Measurements from ENCODE around the gene COX7A2L.

Gene COX7A2L

GRCh38 chr2:42345986-42346385, 15.0 kb downstream of the COX7A2L start:
- Histone ChIP-seq H3K79me2 (ENCODE audit: low read length) (peaks cover 60% of the 10 kb centered on the region), H3K4me3 (ENCODE audit: low read length) (no peak overlapping the region), H3K9me3 (replicated peaks; ENCODE audit: insufficient read depth, low read length) (no peaks in the 10 kb centered on the region), H3K4me1 (ENCODE audit: low read length) (no peaks in the 10 kb centered on the region), H3K9me2 (replicated peaks; ENCODE audit: insufficient read depth, low read length) (no peaks in the 10 kb centered on the region), H3K9ac (ENCODE audit: low read length) (no peak overlapping the region), H4K20me1 (ENCODE audit: insufficient read depth, low read length) (no peaks in the 10 kb centered on the region), H3K27ac (ENCODE audit: low read length) (no peak overlapping the region), H3F3A (ENCODE audit: insufficient read depth, low read length) (no peaks in the 10 kb centered on the region), H2AFZ (ENCODE audit: low read length) (no peak overlapping the region), H3K27me3 (replicated peaks; ENCODE audit: insufficient read depth, low read length) (no peaks in the 10 kb centered on the region), H3K4me2 (ENCODE audit: low read depth, low read length) (no peak overlapping the region), H3K36me3 (replicated peaks; ENCODE audit: insufficient read depth, low read length) (peaks cover 9% of the 10 kb centered on the region; the same call in 1 of the 2 replicates)
- DNase-seq = no peak
- TF ChIP-seq EZH2 (optimal IDR thresholded peaks at IDR 0.05; ENCODE audit: low read depth, low read length) = no peak

GRCh38 chr2:42342795-42343241, 18.2 kb downstream of the COX7A2L start:
- no peak overlapping the region for H3K27ac ChIP-seq (ENCODE audit: low read length)
- H3K4me2 ChIP-seq (ENCODE audit: low read depth, low read length) = no peak overlapping the region
- no peaks in the 10 kb centered on the region for H3K9me2 ChIP-seq (replicated peaks; ENCODE audit: insufficient read depth, low read length)
- H3K27me3 ChIP-seq (replicated peaks; ENCODE audit: insufficient read depth, low read length) = no peaks in the 10 kb centered on the region
- no peaks in the 10 kb centered on the region for H3K4me1 ChIP-seq (ENCODE audit: low read length)
- no peak overlapping the region for H3K4me3 ChIP-seq (ENCODE audit: low read length)
- no peaks in the 10 kb centered on the region for H3K9me3 ChIP-seq (replicated peaks; ENCODE audit: insufficient read depth, low read length)
- no peaks in the 10 kb centered on the region for H3K36me3 ChIP-seq (replicated peaks; ENCODE audit: insufficient read depth, low read length)
- H3K79me2 ChIP-seq (ENCODE audit: low read length) = peaks cover 34% of the 10 kb centered on the region
- no peaks in the 10 kb centered on the region for H3F3A ChIP-seq (ENCODE audit: insufficient read depth, low read length)
- H3K9ac ChIP-seq (ENCODE audit: low read length) = no peak overlapping the region
- no peak overlapping the region for H2AFZ ChIP-seq (ENCODE audit: low read length)
- no peaks in the 10 kb centered on the region for H4K20me1 ChIP-seq (ENCODE audit: insufficient read depth, low read length)
- TF ChIP-seq EZH2 (optimal IDR thresholded peaks at IDR 0.05; ENCODE audit: low read depth, low read length) (no peak), CTCF (IDR thresholded peaks at IDR 0.05; ENCODE audit: low read length) (no peak), EZH2phosphoT487 (IDR thresholded peaks at IDR 0.05; ENCODE audit: low read length) (no peak)
- DNase-seq = no peak

- Histone ChIP-seq H3K9me3 (replicated peaks; ENCODE audit: insufficient read depth, low read length) (no peaks in the 10 kb centered on the region), H3K36me3 (replicated peaks; ENCODE audit: insufficient read depth, low read length) (no peaks in the 10 kb centered on the region), H2AFZ (ENCODE audit: low read length) (no peak overlapping the region), H3K9me2 (replicated peaks; ENCODE audit: insufficient read depth, low read length) (no peaks in the 10 kb centered on the region), H3K79me2 (ENCODE audit: low read length) (peaks cover 28% of the 10 kb centered on the region), H3K27me3 (replicated peaks; ENCODE audit: insufficient read depth, low read length) (no peaks in the 10 kb centered on the region), H3K4me1 (ENCODE audit: low read length) (no peaks in the 10 kb centered on the region), H3F3A (ENCODE audit: insufficient read depth, low read length) (no peaks in the 10 kb centered on the region), H3K27ac (ENCODE audit: low read length) (no peak overlapping the region), H4K20me1 (ENCODE audit: insufficient read depth, low read length) (no peaks in the 10 kb centered on the region), H3K9ac (ENCODE audit: low read length) (no peak overlapping the region), H3K4me3 (ENCODE audit: low read length) (no peak overlapping the region), H3K4me2 (ENCODE audit: low read depth, low read length) (no peak overlapping the region)
- no peak for TF ChIP-seq EZH2 (optimal IDR thresholded peaks at IDR 0.05; ENCODE audit: low read depth, low read length)
- no peak for TF ChIP-seq EZH2phosphoT487 (IDR thresholded peaks at IDR 0.05; ENCODE audit: low read length)
- TF ChIP-seq CTCF (IDR thresholded peaks at IDR 0.05; ENCODE audit: low read length) = no peak
- no peak for DNase-seq
These were observed 18.8 kb downstream of the COX7A2L start for GRCh38 chr2:42342061-42342794.
